ENCODE results near the gene SF3A1. TPM values are rescaled to one million over a fixed set of nuclear protein-coding genes. Genes with fewer than 3 reads are reported as not detected.
A peak's percentile ranks its signal among the peaks of the same experiment; 100 is the strongest.

SF3A1 gene
- polyA plus RNA-seq, 1 donor from 2014 or later: 14.4 TPM

DNA sequence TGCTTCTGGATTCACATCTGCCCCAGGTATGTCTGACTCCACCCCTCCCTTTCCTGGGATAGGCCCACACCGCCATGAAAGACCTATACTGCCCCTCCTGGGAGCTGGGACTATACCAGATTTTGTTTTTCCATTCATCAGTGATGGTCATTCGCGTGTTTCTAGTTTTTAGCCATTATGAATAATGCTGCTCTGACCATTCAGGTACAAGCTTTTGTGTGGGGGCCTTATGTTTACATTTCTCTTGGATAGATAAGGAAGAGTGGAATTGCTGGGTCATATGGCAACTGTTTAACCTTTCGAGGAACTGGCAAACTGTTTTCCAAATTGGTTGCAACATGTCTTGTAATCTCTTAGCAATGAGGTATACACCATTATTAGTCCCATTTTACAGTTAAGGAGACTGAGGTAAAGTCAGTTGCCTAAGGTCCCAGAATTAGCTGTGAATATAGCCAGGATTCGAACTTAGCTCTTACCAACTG is 28.8 kb downstream of the SF3A1 start:
- H4K20me1 ChIP-seq (ENCODE audit: insufficient read depth): no peaks in the 10 kb centered on the region
- H3K27me3 ChIP-seq (ENCODE audit: insufficient read depth, low read depth, low read length): no peaks in the 10 kb centered on the region
- H2AFZ ChIP-seq (ENCODE audit: low read depth, low read length): no peak overlapping the region
- no peaks in the 10 kb centered on the region for H3K9me3 ChIP-seq (ENCODE audit: low read length)
- TF ChIP-seq EP300 (conservative IDR thresholded peaks at IDR 0.05; ENCODE audit: poor library complexity, severe bottlenecking) (no peak), TAF1 (IDR thresholded peaks at IDR 0.05; ENCODE audit: low read depth) (no peak), MXI1 (conservative IDR thresholded peaks at IDR 0.05; ENCODE audit: poor library complexity, severe bottlenecking) (no peak), SMC3 (conservative IDR thresholded peaks at IDR 0.05; ENCODE audit: poor library complexity) (no peak), RAD21 (conservative IDR thresholded peaks at IDR 0.05) (no peak), REST (IDR thresholded peaks at IDR 0.05; ENCODE audit: borderline replicate concordance) (no peak), POLR2AphosphoS5 (IDR thresholded peaks at IDR 0.05) (no peak), EZH2 (IDR thresholded peaks at IDR 0.05; ENCODE audit: borderline replicate concordance, insufficient read depth, low read length, poor library complexity, severe bottlenecking) (no peak), CTCF (IDR thresholded peaks at IDR 0.05; ENCODE audit: poor library complexity, severe bottlenecking) (no peak)
- no peaks in the 10 kb centered on the region for H3K36me3 ChIP-seq (ENCODE audit: insufficient read depth, low read length)
- no peaks in the 10 kb centered on the region for H3F3A ChIP-seq (ENCODE audit: insufficient read depth, low read length, poor library complexity, severe bottlenecking)
- H3K9ac ChIP-seq (ENCODE audit: low read length): no peak overlapping the region
- H3K9me2 ChIP-seq (ENCODE audit: insufficient read depth, low read length): no peaks in the 10 kb centered on the region
- H3K79me2 ChIP-seq (replicated peaks; ENCODE audit: insufficient read depth, low read length): no peaks in the 10 kb centered on the region
- no peak overlapping the region for H3K27ac ChIP-seq (ENCODE audit: low read length)
- no peak overlapping the region for H3K4me2 ChIP-seq (ENCODE audit: low read length)
- peak overlapping the region; percentile 63 for H3K4me3 ChIP-seq (ENCODE audit: low read length)

- Histone ChIP-seq H3K27ac (ENCODE audit: low read length) (peak within 1 kb of the TSS; percentile 55), H3K9me3 (ENCODE audit: low read length) (no peaks in the 10 kb centered on the region), H3K9ac (ENCODE audit: low read length) (peak within 1 kb of the TSS; percentile 84), H3K27me3 (ENCODE audit: insufficient read depth, low read depth, low read length) (no peaks in the 10 kb centered on the region), H2AFZ (ENCODE audit: low read depth, low read length) (peak within 1 kb of the TSS; percentile 88), H3K4me2 (ENCODE audit: low read length) (peak within 1 kb of the TSS; percentile 59), H3K36me3 (ENCODE audit: insufficient read depth, low read length) (no peaks in the 10 kb centered on the region), H3F3A (ENCODE audit: insufficient read depth, low read length, poor library complexity, severe bottlenecking) (no peaks in the 10 kb centered on the region), H3K9me2 (ENCODE audit: insufficient read depth, low read length) (no peaks in the 10 kb centered on the region), H3K4me3 (ENCODE audit: low read length) (peak within 1 kb of the TSS; percentile 92), H4K20me1 (ENCODE audit: insufficient read depth) (no peaks in the 10 kb centered on the region), H3K79me2 (replicated peaks; ENCODE audit: insufficient read depth, low read length) (no peaks in the 10 kb centered on the region)
- TF ChIP-seq POLR2AphosphoS5 (IDR thresholded peaks at IDR 0.05) (peak; percentile 83), REST (IDR thresholded peaks at IDR 0.05; ENCODE audit: borderline replicate concordance) (peak; percentile 43), EZH2 (IDR thresholded peaks at IDR 0.05; ENCODE audit: borderline replicate concordance, insufficient read depth, low read length, poor library complexity, severe bottlenecking) (no peak), SMC3 (conservative IDR thresholded peaks at IDR 0.05; ENCODE audit: poor library complexity) (peak; percentile 3), MXI1 (conservative IDR thresholded peaks at IDR 0.05; ENCODE audit: poor library complexity, severe bottlenecking) (peak; percentile 69), TAF1 (IDR thresholded peaks at IDR 0.05; ENCODE audit: low read depth) (peak; percentile 23), EP300 (conservative IDR thresholded peaks at IDR 0.05; ENCODE audit: poor library complexity, severe bottlenecking) (no peak), RAD21 (conservative IDR thresholded peaks at IDR 0.05) (peak; percentile 42), CTCF (IDR thresholded peaks at IDR 0.05; ENCODE audit: poor library complexity, severe bottlenecking) (no peak)
Measured at GRCh38 chr22:30326706-30327362, 29.9 kb downstream of the SF3A1 start, which contains the start of gene TBC1D10A. TBC1D10A (minus strand) TSS chr22:30326941; CDS start chr22:30326881, 60 bp downstream.
